ENCODE measurements around the gene RAB10. TPM values are rescaled to one million over a fixed set of nuclear protein-coding genes. Genes with fewer than 3 reads are reported as not detected.

Gene RAB10
- total and polyA plus RNA-seq, 9 of the 15 experiments (the other 6 are each of a cell fraction or from before 2014, with no cell fraction given) = 25.1 to 214 (median 157) TPM

- DNase-seq (ENCODE audit: extremely low read depth in 1 of 4, low spot score in 3 of 4) (no peak), FAIRE-seq (no peak), ATAC-seq (no peak)
- H3K27ac ChIP-seq (ENCODE audit: extremely low read depth, low read depth, low read length) = no peak overlapping the region
- H3K4me3 ChIP-seq = no peak overlapping the region
- WGBS (ENCODE audit: insufficient coverage, low coverage, missing lambda C conversion rate) = 92% methylated on average over 1 of the region's 1 CpG
- H3K9me3 ChIP-seq (replicated peaks; ENCODE audit: control insufficient read depth, insufficient read depth, low read depth, low read length) = no peaks in the 10 kb centered on the region
- peaks cover 8% of the 10 kb centered on the region; the same call in 1 of the 2 replicates for H4K20me1 ChIP-seq (replicated peaks; ENCODE audit: control insufficient read depth, insufficient read depth, low read length)
- CTCF ChIA-PET (ENCODE audit: low intra/inter-chr PET ratio) = no interaction called here
- H3K9ac ChIP-seq (ENCODE audit: insufficient read depth in 1 of 2, low read depth in 2 of 2, low read length in 2 of 2) = no peak overlapping the region
- peaks cover 5 to 8% of the 10 kb centered on the region in 2 experiments; a peak in 4 of 5 replicates for H3K4me1 ChIP-seq (replicated peaks in 1 of 2; ENCODE audit: control insufficient read depth in 2 of 2, insufficient read depth in 2 of 2, low read length in 2 of 2)
- H3K9me1 ChIP-seq (ENCODE audit: control insufficient read depth, insufficient read depth, low read length) = no peaks in the 10 kb centered on the region
- H3K27me3 ChIP-seq (ENCODE audit: control insufficient read depth in 2 of 2, insufficient read depth in 2 of 2, low read length in 2 of 2) = no peaks in the 10 kb centered on the region
- POLR2A ChIA-PET = interaction anchor here (1.1 kb wide), 1 partner anchor 12 kb away, joined by 3 read pairs; no protein-coding TSS in a partner anchor
- peaks cover 96% of the 10 kb centered on the region for H3K79me2 ChIP-seq (ENCODE audit: control insufficient read depth, insufficient read depth, low read length)
- TF ChIP-seq ZFX (CRISPR knock-in tag; IDR thresholded peaks at IDR 0.05) (no peak), EGR1 (conservative IDR thresholded peaks at IDR 0.05) (no peak), COPS2 (conservative IDR thresholded peaks at IDR 0.05) (no peak), RB1 (IDR thresholded peaks at IDR 0.05; ENCODE audit: low read depth) (no peak), CEBPB (tag; IDR thresholded peaks at IDR 0.05) (no peak), ZNF79 (CRISPR knock-in tag; IDR thresholded peaks at IDR 0.05; ENCODE audit: low read depth) (no peak), MECOM (CRISPR knock-in tag; IDR thresholded peaks at IDR 0.05) (no peak), GATA2 (CRISPR knock-in tag; IDR thresholded peaks at IDR 0.05) (no peak), SIX5 (IDR thresholded peaks at IDR 0.05; ENCODE audit: borderline replicate concordance in 1 of 2, insufficient read depth in 1 of 2, low read depth in 1 of 2, low read length in 2 of 2) (no peak), GATAD2A (IDR thresholded peaks at IDR 0.05) (no peak)
- TF ChIP-seq, protein P1, sequence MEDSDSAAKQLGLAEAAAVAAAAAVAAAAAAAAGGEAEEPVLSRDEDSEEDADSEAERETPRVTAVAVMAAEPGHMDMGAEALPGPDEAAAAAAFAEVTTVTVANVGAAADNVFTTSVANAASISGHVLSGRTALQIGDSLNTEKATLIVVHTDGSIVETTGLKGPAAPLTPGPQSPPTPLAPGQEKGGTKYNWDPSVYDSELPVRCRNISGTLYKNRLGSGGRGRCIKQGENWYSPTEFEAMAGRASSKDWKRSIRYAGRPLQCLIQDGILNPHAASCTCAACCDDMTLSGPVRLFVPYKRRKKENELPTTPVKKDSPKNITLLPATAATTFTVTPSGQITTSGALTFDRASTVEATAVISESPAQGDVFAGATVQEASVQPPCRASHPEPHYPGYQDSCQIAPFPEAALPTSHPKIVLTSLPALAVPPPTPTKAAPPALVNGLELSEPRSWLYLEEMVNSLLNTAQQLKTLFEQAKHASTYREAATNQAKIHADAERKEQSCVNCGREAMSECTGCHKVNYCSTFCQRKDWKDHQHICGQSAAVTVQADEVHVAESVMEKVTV (CRISPR knock-in tag; IDR thresholded peaks at IDR 0.05) = no peak
- TF ChIP-seq, protein P2, sequence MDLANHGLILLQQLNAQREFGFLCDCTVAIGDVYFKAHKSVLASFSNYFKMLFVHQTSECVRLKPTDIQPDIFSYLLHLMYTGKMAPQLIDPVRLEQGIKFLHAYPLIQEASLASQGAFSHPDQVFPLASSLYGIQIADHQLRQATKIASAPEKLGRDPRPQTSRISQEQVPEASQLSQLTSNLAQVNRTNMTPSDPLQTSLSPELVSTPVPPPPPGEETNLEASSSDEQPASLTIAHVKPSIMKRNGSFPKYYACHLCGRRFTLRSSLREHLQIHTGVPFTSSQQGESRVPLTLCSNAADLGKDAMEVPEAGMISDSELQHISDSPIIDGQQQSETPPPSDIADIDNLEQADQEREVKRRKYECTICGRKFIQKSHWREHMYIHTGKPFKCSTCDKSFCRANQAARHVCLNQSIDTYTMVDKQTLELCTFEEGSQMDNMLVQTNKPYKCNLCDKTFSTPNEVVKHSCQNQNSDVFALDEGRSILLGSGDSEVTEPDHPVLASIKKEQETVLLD (IDR thresholded peaks at IDR 0.05) = no peak
- no peak overlapping the region for H2AFZ ChIP-seq (ENCODE audit: low read depth, low read length)
- peaks cover 16% of the 10 kb centered on the region; the same call in 1 of the 3 replicates for H3K36me3 ChIP-seq (ENCODE audit: control insufficient read depth, insufficient read depth, low read length)
- no TSS peak for BruUV-seq (replicated peaks)
- intact Hi-C loops (cut with micrococcal nuclease) (no loop called here), in situ Hi-C loops (cut with MboI) (no loop called here)
- H3K4me2 ChIP-seq (ENCODE audit: insufficient read depth, low read length) = no peak overlapping the region
These were observed 15.8 kb downstream of the RAB10 start for GRCh38 chr2:26049641-26050040.
